ENCODE results near the gene BPGM. TPM values are rescaled to one million over a fixed set of nuclear protein-coding genes. Genes with fewer than 3 reads are reported as not detected.

Gene BPGM
- total RNA-seq, 1 donor from 2014 or later = 37.4 TPM

- Histone ChIP-seq H3K27ac (ENCODE audit: low read depth, low read length) (no peak overlapping the region), H3K4me1 (ENCODE audit: insufficient read depth, low read length) (peaks cover 17% of the 10 kb centered on the region), H3K9me3 (ENCODE audit: insufficient read depth, low read depth, low read length) (no peaks in the 10 kb centered on the region), H3K27me3 (ENCODE audit: insufficient read depth, low read length) (no peaks in the 10 kb centered on the region), H4K20me1 (ENCODE audit: insufficient read depth, low read length) (no peaks in the 10 kb centered on the region), H3K4me2 (ENCODE audit: low read length) (no peak overlapping the region), H2AFZ (ENCODE audit: low read depth, low read length) (no peak overlapping the region), H3K79me2 (ENCODE audit: insufficient read depth, low read length) (no peaks in the 10 kb centered on the region), H3K36me3 (ENCODE audit: insufficient read depth, low read length) (no peaks in the 10 kb centered on the region), H3K4me3 (ENCODE audit: insufficient read depth, low read depth, low read length) (no peak overlapping the region), H3K9ac (ENCODE audit: low read length) (no peak overlapping the region)
- no peak for DNase-seq (ENCODE audit: low read depth)
- TF ChIP-seq, protein P1, sequence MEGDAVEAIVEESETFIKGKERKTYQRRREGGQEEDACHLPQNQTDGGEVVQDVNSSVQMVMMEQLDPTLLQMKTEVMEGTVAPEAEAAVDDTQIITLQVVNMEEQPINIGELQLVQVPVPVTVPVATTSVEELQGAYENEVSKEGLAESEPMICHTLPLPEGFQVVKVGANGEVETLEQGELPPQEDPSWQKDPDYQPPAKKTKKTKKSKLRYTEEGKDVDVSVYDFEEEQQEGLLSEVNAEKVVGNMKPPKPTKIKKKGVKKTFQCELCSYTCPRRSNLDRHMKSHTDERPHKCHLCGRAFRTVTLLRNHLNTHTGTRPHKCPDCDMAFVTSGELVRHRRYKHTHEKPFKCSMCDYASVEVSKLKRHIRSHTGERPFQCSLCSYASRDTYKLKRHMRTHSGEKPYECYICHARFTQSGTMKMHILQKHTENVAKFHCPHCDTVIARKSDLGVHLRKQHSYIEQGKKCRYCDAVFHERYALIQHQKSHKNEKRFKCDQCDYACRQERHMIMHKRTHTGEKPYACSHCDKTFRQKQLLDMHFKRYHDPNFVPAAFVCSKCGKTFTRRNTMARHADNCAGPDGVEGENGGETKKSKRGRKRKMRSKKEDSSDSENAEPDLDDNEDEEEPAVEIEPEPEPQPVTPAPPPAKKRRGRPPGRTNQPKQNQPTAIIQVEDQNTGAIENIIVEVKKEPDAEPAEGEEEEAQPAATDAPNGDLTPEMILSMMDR (IDR thresholded peaks at IDR 0.05; ENCODE audit: insufficient read depth, low read depth, low read length) = no peak
- no peak for TF ChIP-seq EZH2 (IDR thresholded peaks at IDR 0.05; ENCODE audit: insufficient read depth, low read length)
- H3K27ac Mint-ChIP-seq (ENCODE audit: unreplicated experiment) = peak overlapping the region; percentile 79
- no peaks in the 10 kb centered on the region for H3K36me3 Mint-ChIP-seq (ENCODE audit: low read depth, unreplicated experiment)
- peaks cover 31% of the 10 kb centered on the region for H3K4me1 Mint-ChIP-seq (ENCODE audit: low read depth, unreplicated experiment)
- no peaks in the 10 kb centered on the region for H3K27me3 Mint-ChIP-seq (ENCODE audit: low read depth, unreplicated experiment)
- no peak overlapping the region for H3K4me3 Mint-ChIP-seq (ENCODE audit: unreplicated experiment)
- H3K9me3 Mint-ChIP-seq (ENCODE audit: unreplicated experiment) = no peaks in the 10 kb centered on the region
- FAIRE-seq = no peak
These were observed 56.0 kb downstream of the BPGM start for GRCh38 chr7:134702366-134703240.

GRCh38 chr7:134703241-134703594, 56.6 kb downstream of the BPGM start:
- Histone ChIP-seq H3K79me2 (ENCODE audit: insufficient read depth, low read length) (no peaks in the 10 kb centered on the region), H3K9ac (ENCODE audit: low read length) (no peak overlapping the region), H3K4me3 (ENCODE audit: insufficient read depth, low read depth, low read length) (no peak overlapping the region), H2AFZ (ENCODE audit: low read depth, low read length) (no peak overlapping the region), H3K4me1 (ENCODE audit: insufficient read depth, low read length) (peaks cover 17% of the 10 kb centered on the region), H3K9me3 (ENCODE audit: insufficient read depth, low read depth, low read length) (no peaks in the 10 kb centered on the region), H4K20me1 (ENCODE audit: insufficient read depth, low read length) (no peaks in the 10 kb centered on the region), H3K4me2 (ENCODE audit: low read length) (no peak overlapping the region), H3K27me3 (ENCODE audit: insufficient read depth, low read length) (no peaks in the 10 kb centered on the region), H3K36me3 (ENCODE audit: insufficient read depth, low read length) (no peaks in the 10 kb centered on the region), H3K27ac (ENCODE audit: low read depth, low read length) (no peak overlapping the region)
- DNase-seq (ENCODE audit: low read depth) (no peak), FAIRE-seq (no peak)
- Mint-ChIP-seq H3K4me1 (ENCODE audit: low read depth, unreplicated experiment) (peaks cover 31% of the 10 kb centered on the region), H3K27me3 (ENCODE audit: low read depth, unreplicated experiment) (no peaks in the 10 kb centered on the region), H3K9me3 (ENCODE audit: unreplicated experiment) (no peaks in the 10 kb centered on the region), H3K4me3 (ENCODE audit: unreplicated experiment) (no peak overlapping the region), H3K27ac (ENCODE audit: unreplicated experiment) (peak overlapping the region; percentile 79), H3K36me3 (ENCODE audit: low read depth, unreplicated experiment) (no peaks in the 10 kb centered on the region)
- no peak for TF ChIP-seq EZH2 (IDR thresholded peaks at IDR 0.05; ENCODE audit: insufficient read depth, low read length)
- TF ChIP-seq, protein P1 (IDR thresholded peaks at IDR 0.05; ENCODE audit: insufficient read depth, low read depth, low read length) = no peak

GRCh38 chr7:134703782-134704181, 57.1 kb downstream of the BPGM start:
- H3K9ac ChIP-seq (ENCODE audit: low read length) = no peak overlapping the region
- no peak for FAIRE-seq
- peaks cover 17% of the 10 kb centered on the region for H3K4me1 ChIP-seq (ENCODE audit: insufficient read depth, low read length)
- no peaks in the 10 kb centered on the region for H3K9me3 ChIP-seq (ENCODE audit: insufficient read depth, low read depth, low read length)
- no peak overlapping the region for H3K27ac ChIP-seq (ENCODE audit: low read depth, low read length)
- H3K79me2 ChIP-seq (ENCODE audit: insufficient read depth, low read length) = no peaks in the 10 kb centered on the region
- H4K20me1 ChIP-seq (ENCODE audit: insufficient read depth, low read length) = no peaks in the 10 kb centered on the region
- no peak overlapping the region for H3K27ac Mint-ChIP-seq (ENCODE audit: unreplicated experiment)
- DNase-seq (ENCODE audit: low read depth) = peak; percentile 87
- no peaks in the 10 kb centered on the region for H3K36me3 Mint-ChIP-seq (ENCODE audit: low read depth, unreplicated experiment)
- H3K36me3 ChIP-seq (ENCODE audit: insufficient read depth, low read length) = no peaks in the 10 kb centered on the region
- no peaks in the 10 kb centered on the region for H3K27me3 Mint-ChIP-seq (ENCODE audit: low read depth, unreplicated experiment)
- no peak overlapping the region for H3K4me3 ChIP-seq (ENCODE audit: insufficient read depth, low read depth, low read length)
- H3K4me2 ChIP-seq (ENCODE audit: low read length) = peak overlapping the region; percentile 21
- H3K4me3 Mint-ChIP-seq (ENCODE audit: unreplicated experiment) = no peak overlapping the region
- TF ChIP-seq, protein P1 (IDR thresholded peaks at IDR 0.05; ENCODE audit: insufficient read depth, low read depth, low read length) = no peak
- TF ChIP-seq EZH2 (IDR thresholded peaks at IDR 0.05; ENCODE audit: insufficient read depth, low read length) = no peak
- H2AFZ ChIP-seq (ENCODE audit: low read depth, low read length) = no peak overlapping the region
- H3K27me3 ChIP-seq (ENCODE audit: insufficient read depth, low read length) = no peaks in the 10 kb centered on the region
- peaks cover 31% of the 10 kb centered on the region for H3K4me1 Mint-ChIP-seq (ENCODE audit: low read depth, unreplicated experiment)
- H3K9me3 Mint-ChIP-seq (ENCODE audit: unreplicated experiment) = no peaks in the 10 kb centered on the region
